ENCODE measurements around the gene POLE.

POLE gene

DNA sequence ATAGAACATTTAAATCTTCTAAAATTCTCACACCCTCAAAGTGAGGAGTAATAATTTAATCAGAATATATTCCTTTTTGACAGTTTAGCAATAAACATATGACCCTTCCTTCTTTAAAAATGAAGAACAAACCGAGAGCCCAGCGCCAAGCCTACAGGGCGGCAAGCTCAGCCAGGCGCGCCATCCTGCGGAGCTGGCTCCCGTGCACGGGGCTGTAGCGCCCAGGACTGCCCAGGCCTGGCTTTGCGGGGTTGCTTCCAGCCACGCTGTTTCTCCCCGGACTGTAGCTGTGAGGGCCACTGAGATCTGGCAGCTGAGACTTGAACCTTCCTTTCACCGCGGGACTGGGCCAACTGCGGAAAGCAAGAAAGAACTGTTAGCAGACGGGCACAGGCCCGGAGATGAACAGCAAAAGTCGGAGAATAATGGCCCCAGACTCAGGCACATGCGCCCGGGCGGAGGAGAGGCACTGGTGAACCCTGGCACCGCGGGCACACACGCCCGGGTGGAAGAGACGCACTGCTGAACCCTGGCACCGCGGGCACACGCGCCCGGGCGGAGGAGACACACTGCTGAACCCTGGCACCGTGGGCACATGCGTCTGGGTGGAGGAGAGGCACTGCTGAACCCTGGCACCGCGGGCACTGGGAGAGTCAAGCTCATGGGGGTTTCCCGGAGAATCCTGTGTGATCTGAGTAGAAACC lies 40.1 kb upstream of the POLE start:
- 93% methylated on average over 37 of the region's 37 CpGs for WGBS
- peaks cover 6% of the 10 kb centered on the region; the same call in 1 of the 2 replicates for H3K9me3 ChIP-seq (ENCODE audit: insufficient read depth, low read depth, low read length)
- H3K36me3 ChIP-seq (ENCODE audit: insufficient read depth, low read length), result peaks cover 95% of the 10 kb centered on the region
- H3K4me3 ChIP-seq (ENCODE audit: low read length), result no peak overlapping the region
- no peaks in the 10 kb centered on the region for H3K4me1 ChIP-seq (ENCODE audit: insufficient read depth, low read length)
- no peak overlapping the region for H3K27ac ChIP-seq (ENCODE audit: low read depth, low read length)
- H3K9ac ChIP-seq (ENCODE audit: low read depth, low read length), result no peak overlapping the region
- no peaks in the 10 kb centered on the region for H3K27me3 ChIP-seq (ENCODE audit: insufficient read depth, low read length)

DNA sequence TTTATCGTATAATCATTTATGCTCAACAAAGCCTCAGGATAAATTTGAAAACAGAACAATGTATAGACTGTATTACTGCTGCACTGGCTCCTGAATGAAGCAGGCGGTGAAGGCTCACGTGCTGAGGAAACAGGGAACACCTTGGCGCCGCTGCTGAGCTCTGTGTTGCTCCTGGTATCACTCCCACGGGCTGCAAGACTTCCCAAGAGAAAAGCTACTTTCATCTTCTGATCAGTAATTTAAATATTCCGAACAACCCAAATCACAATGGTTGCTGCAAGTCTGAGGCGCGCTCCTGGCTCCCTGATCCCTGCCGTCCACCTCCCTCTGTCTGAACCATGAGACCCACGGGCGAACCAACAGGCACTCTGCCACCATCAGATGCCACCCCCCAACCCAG lies 39.2 kb upstream of the POLE start:
- Histone ChIP-seq H3K27me3 (ENCODE audit: insufficient read depth, low read length) (no peaks in the 10 kb centered on the region), H3K36me3 (ENCODE audit: insufficient read depth, low read length) (peaks cover 93% of the 10 kb centered on the region), H3K4me1 (ENCODE audit: insufficient read depth, low read length) (no peaks in the 10 kb centered on the region), H3K27ac (ENCODE audit: low read depth, low read length) (no peak overlapping the region), H3K9me3 (ENCODE audit: insufficient read depth, low read depth, low read length) (peaks cover 6% of the 10 kb centered on the region; the same call in 1 of the 2 replicates), H3K4me3 (ENCODE audit: low read length) (no peak overlapping the region), H3K9ac (ENCODE audit: low read depth, low read length) (no peak overlapping the region)
- WGBS, result 96% methylated on average over 12 of the region's 12 CpGs

DNA sequence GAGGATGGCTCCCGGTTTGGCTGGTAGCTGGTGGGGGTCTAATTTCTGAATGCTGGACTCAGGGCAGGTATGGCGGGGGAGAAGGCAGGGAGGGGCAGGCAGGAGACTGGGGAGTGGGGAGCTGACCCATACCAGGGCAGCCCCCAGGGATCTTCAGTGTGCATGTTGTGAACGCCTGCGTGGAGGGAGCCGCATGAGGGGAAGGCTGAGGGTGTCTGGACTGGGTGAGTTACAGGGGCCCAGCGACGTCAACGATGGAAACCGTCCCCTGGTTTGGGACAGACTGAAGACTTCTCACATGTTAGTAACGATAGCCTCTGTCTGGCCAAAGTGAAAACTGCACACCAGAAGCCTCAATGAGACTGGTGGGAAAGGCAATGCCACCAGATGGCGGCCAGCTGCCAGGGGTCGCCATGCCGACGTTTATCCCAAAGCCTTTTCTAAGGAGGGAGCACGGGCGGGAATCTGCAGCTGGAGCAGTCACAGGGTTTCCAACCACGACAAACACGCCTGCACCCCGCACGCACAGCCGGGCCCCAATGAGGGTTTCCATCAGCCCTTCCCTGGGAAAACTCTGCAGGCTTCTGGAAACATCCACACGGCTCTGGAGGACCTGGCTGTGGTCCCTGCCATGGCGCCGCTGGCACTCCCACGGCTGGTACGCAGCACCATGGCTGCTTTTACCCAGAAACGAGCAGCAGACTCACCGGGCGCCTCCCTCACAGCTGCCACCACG lies 37.5 kb upstream of the POLE start:
- Histone ChIP-seq H3K36me3 (ENCODE audit: insufficient read depth, low read length) (peaks cover 90% of the 10 kb centered on the region), H3K4me3 (ENCODE audit: low read length) (no peak overlapping the region)
- WGBS, result 93% methylated on average over 30 of the region's 30 CpGs

DNA sequence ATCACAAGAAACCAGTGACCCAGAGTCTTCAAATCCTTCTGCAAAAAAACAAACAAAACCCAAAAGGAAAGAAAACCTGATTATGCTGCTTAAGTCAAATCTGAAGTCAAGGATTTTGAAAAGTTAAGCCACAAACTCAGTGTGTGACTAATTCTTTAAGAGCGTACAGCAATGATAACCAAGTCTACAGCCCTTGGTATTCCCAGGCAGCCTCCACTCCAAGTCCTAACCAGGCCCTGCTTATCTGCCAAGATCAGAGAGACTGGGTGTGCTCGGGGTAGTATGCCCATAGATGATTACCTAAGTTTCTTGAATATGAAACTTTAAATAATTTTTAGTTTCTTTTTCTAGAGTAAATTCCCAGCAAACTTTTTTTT lies 36.6 kb upstream of the POLE start:
- Histone ChIP-seq H3K9ac (ENCODE audit: low read depth, low read length) (no peak overlapping the region), H3K9me3 (ENCODE audit: insufficient read depth, low read depth, low read length) (no peaks in the 10 kb centered on the region), H3K36me3 (ENCODE audit: insufficient read depth, low read length) (peaks cover 93% of the 10 kb centered on the region), H3K27ac (ENCODE audit: low read depth, low read length) (no peak overlapping the region), H3K27me3 (ENCODE audit: insufficient read depth, low read length) (no peaks in the 10 kb centered on the region), H3K4me3 (ENCODE audit: low read length) (no peak overlapping the region), H3K4me1 (ENCODE audit: insufficient read depth, low read length) (no peaks in the 10 kb centered on the region)
- 100% methylated on average over 2 of the region's 2 CpGs for WGBS

More for the DNA sequence above, 37.5 kb upstream of the POLE start:
- no peaks in the 10 kb centered on the region for H3K27me3 ChIP-seq (ENCODE audit: insufficient read depth, low read length)
- H3K4me1 ChIP-seq (ENCODE audit: insufficient read depth, low read length), result no peaks in the 10 kb centered on the region
- H3K27ac ChIP-seq (ENCODE audit: low read depth, low read length), result no peak overlapping the region
- H3K9ac ChIP-seq (ENCODE audit: low read depth, low read length), result no peak overlapping the region
- peaks cover 2% of the 10 kb centered on the region; the same call in 1 of the 2 replicates for H3K9me3 ChIP-seq (ENCODE audit: insufficient read depth, low read depth, low read length)

DNA sequence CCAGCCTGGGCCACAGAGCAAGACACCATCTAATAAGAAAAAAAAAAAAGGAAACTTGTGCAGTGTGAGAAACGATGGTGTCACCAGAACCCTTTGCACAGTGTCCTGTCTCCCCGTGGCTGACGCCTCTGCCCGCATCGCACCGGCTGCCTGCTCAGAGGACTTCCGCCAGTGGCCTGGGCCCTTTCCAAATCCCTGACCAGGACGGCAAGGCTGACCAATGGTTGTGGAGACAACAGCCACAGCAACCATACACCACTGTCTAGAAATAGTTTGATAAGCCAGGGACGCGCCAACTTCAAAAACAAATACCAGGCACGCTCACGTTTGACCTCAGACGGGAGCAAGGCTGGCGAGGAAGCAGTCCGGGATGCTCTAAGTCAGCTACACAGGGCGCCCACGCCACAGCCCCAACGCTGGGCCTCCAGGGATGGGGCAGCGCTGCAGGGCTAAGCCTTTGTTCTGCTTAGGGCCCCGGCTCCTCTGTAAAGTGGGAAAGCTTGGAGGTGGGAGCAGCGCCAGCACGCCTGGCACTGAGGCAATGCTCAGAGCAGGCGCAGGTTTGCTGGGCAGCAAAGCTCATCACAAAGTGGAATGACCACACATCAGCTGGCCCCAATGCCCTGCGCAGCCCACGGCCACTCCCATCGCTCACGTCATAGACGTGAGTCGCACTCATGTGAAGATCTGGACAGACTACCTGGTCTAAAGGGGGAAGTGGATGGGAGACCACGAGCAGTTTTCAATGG lies 36.0 kb upstream of the POLE start:
- H3K27me3 ChIP-seq (ENCODE audit: insufficient read depth, low read length), result no peaks in the 10 kb centered on the region
- H3K36me3 ChIP-seq (ENCODE audit: insufficient read depth, low read length), result peaks cover 90% of the 10 kb centered on the region

DNA sequence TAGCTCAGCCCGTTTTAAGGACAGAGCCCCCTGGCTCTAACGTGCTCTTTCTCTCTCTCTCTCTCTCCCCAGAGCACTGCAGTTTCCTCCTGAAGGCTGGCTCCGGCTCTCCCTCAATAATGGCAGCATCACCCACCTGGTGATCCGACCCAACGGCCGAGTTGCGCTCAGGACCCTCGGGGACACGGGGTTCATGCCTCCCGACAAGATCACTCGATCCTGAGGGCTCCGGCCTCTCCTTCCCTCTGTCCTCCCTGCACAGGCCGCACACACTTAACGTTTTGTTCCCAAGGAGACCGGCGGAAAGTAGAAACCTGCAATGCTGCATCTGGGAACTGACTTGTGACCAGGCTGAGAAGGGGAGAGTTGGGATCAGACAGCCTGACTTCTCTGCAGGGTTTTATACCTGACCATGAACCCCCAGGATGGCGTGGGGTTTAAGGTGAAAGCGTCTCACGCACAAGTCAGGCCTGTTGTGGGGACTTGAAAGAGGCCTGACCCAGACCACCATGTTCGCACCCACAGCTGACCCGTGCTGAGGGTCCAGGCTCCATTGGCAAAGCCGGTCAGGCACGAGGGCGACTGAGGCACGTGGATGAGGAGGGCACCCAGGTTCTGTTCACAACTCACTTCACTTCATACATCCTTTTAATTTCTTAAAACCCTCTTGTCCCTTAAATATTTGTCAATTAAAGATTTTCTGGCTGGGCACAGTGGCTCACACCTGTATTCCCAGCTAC lies 33.6 kb upstream of the POLE start:
- Histone ChIP-seq H3K9me3 (ENCODE audit: insufficient read depth, low read depth, low read length) (no peaks in the 10 kb centered on the region), H3K36me3 (ENCODE audit: insufficient read depth, low read length) (peaks cover 85% of the 10 kb centered on the region)
- whole genome bisulfite sequencing, result 97% methylated on average over 25 of the region's 25 CpGs

More for the DNA sequence above, 36.0 kb upstream of the POLE start:
- Histone ChIP-seq H3K9ac (ENCODE audit: low read depth, low read length) (no peak overlapping the region), H3K27ac (ENCODE audit: low read depth, low read length) (no peak overlapping the region), H3K4me1 (ENCODE audit: insufficient read depth, low read length) (no peaks in the 10 kb centered on the region), H3K9me3 (ENCODE audit: insufficient read depth, low read depth, low read length) (no peaks in the 10 kb centered on the region), H3K4me3 (ENCODE audit: low read length) (no peak overlapping the region)
- 95% methylated on average over 30 of the region's 30 CpGs for WGBS

DNA sequence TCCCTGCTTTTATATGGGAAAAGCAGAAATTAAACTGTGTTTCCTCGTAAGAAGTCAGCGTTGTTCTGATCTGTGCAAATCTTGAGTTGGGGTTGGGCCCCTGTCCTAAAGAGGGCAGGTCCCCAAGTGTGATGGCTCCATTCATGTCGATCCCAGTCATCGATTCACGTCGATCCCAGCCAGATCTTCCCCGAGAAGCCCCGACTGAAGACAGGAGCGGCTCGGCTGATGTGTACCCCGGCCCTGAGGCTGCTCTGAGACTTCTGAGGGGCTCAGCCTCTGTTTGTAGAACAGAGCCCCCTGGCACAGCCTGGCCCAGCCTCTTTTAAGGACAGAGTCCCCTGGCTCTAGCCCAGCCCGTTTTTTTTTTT lies 32.8 kb upstream of the POLE start:
- WGBS, result 94% methylated on average over 12 of the region's 12 CpGs
- Histone ChIP-seq H3K4me1 (ENCODE audit: insufficient read depth, low read length) (no peaks in the 10 kb centered on the region), H3K9ac (ENCODE audit: low read depth, low read length) (no peak overlapping the region), H3K36me3 (ENCODE audit: insufficient read depth, low read length) (peaks cover 81% of the 10 kb centered on the region), H3K9me3 (ENCODE audit: insufficient read depth, low read depth, low read length) (no peaks in the 10 kb centered on the region), H3K27me3 (ENCODE audit: insufficient read depth, low read length) (no peaks in the 10 kb centered on the region), H3K4me3 (ENCODE audit: low read length) (no peak overlapping the region), H3K27ac (ENCODE audit: low read depth, low read length) (no peak overlapping the region)

More for the DNA sequence above, 33.6 kb upstream of the POLE start:
- Histone ChIP-seq H3K27me3 (ENCODE audit: insufficient read depth, low read length) (no peaks in the 10 kb centered on the region), H3K27ac (ENCODE audit: low read depth, low read length) (no peak overlapping the region), H3K9ac (ENCODE audit: low read depth, low read length) (no peak overlapping the region), H3K4me3 (ENCODE audit: low read length) (no peak overlapping the region), H3K4me1 (ENCODE audit: insufficient read depth, low read length) (no peaks in the 10 kb centered on the region)

DNA sequence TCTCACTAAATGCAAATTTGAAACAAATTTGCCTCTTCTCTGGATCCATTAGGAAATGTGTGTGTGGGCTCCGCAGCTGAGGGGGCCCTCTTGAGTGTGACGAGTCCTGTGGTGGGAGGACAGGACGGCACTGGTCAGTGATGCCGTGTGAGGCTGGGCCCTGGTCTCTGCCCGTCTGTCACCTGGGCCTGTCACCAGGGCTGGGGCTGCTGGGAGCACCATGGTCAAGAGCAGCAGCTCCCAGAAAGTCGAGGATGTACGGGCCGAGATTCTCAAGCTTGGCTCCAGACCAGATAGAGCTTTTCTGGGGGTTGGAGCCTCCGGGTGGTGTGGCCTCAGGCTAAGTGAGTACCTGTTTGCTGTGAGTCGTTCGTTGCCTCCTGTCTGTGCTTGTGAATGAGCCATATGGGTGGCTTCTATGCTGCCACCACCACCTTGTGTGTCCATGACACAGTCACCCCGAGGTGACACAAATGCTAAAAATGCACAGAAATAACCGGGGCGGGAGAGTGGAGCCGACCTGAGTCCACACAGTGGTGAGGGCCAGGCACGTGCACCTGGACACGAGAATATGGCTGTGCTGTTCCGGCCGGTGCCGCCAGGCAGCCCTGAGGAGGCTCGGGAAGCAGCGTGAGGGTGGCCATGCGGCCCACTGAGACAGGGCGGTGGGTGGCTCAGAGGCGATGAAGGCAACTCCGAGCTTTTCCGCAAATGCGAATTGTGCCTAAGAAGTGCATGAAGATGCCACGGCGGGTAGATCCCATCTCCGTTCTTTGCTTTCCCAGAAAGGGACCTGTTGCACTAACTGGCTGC lies 32.2 kb upstream of the POLE start:
- H3K4me3 ChIP-seq (ENCODE audit: low read length), result no peak overlapping the region
- H3K9me3 ChIP-seq (ENCODE audit: insufficient read depth, low read depth, low read length), result no peaks in the 10 kb centered on the region
- H3K4me1 ChIP-seq (ENCODE audit: insufficient read depth, low read length), result no peaks in the 10 kb centered on the region
- peaks cover 81% of the 10 kb centered on the region for H3K36me3 ChIP-seq (ENCODE audit: insufficient read depth, low read length)
- no peak overlapping the region for H3K27ac ChIP-seq (ENCODE audit: low read depth, low read length)
- WGBS, result 92% methylated on average over 31 of the region's 31 CpGs
- no peak overlapping the region for H3K9ac ChIP-seq (ENCODE audit: low read depth, low read length)
- no peaks in the 10 kb centered on the region for H3K27me3 ChIP-seq (ENCODE audit: insufficient read depth, low read length)

DNA sequence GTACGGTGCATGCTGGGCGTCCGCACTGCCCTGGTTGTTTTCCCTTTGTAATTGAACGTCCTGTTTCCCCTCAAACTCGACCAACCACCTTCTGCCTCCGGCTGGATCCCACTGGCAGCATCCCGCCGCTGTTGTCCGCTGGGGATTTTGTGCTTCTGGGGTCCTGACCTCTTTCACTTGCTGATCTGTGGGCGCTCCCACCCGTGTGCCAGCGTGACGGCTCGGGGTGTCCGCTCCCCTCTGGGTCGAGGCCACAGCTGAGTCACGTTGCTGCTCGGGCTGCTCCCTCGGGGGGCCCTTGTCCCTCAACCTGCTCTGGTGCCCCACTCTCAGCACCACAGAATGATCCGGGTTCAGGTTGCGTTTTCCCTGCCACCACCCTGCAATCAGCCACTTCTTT lies 31.5 kb upstream of the POLE start:
- no peaks in the 10 kb centered on the region for H3K27me3 ChIP-seq (ENCODE audit: insufficient read depth, low read length)
- no peaks in the 10 kb centered on the region for H3K4me1 ChIP-seq (ENCODE audit: insufficient read depth, low read length)
- 95% methylated on average over 21 of the region's 21 CpGs for WGBS
- no peak overlapping the region for H3K27ac ChIP-seq (ENCODE audit: low read depth, low read length)
- no peaks in the 10 kb centered on the region for H3K9me3 ChIP-seq (ENCODE audit: insufficient read depth, low read depth, low read length)
- H3K9ac ChIP-seq (ENCODE audit: low read depth, low read length), result no peak overlapping the region
- no peak overlapping the region for H3K4me3 ChIP-seq (ENCODE audit: low read length)
- peaks cover 80% of the 10 kb centered on the region for H3K36me3 ChIP-seq (ENCODE audit: insufficient read depth, low read length)
